Measurements from ENCODE around the gene HOXA5. TPM values are rescaled to one million over a fixed set of nuclear protein-coding genes. Genes with fewer than 3 reads are reported as not detected.

Gene HOXA5
- 10 to 100 TPM; 76.3 to 92.8 (median 81.6) TPM for polyA plus RNA-seq (ENCODE audit: insufficient read length in 4 of 4)

GRCh38 chr7:27143023-27143949 is at the start of gene HOXA5:
Gene HOXA5, minus strand, starts transcription at chr7:27143681. Its CDS starts 74 bp downstream, at chr7:27143607.
- peak in 3 of 4 donors; percentile 87 to 90 (median 87) for DNase-seq (ENCODE audit: low read depth in 4 of 4, low spot score in 3 of 4)

- DNase-seq (ENCODE audit: low read depth in 4 of 4, low spot score in 3 of 4), result no peak
These were observed 49.3 kb upstream of the HOXA5 start for GRCh38 chr7:27192546-27193334.

GRCh38 chr7:27191833-27192545 is 48.5 kb upstream of the HOXA5 start:
- no peak for DNase-seq (ENCODE audit: low read depth in 4 of 4, low spot score in 3 of 4)

GRCh38 chr7:27191161-27191731 is 47.8 kb upstream of the HOXA5 start:
- no peak for DNase-seq (ENCODE audit: low read depth in 4 of 4, low spot score in 3 of 4)

GRCh38 chr7:27189997-27190748 is 46.7 kb upstream of the HOXA5 start:
- DNase-seq (ENCODE audit: low read depth in 4 of 4, low spot score in 3 of 4), result no peak

- DNase-seq (ENCODE audit: low read depth in 4 of 4, low spot score in 3 of 4), result peak in 1 of 4 donors; percentile 80
These were observed 46.0 kb upstream of the HOXA5 start for GRCh38 chr7:27189295-27189996.

- no peak for DNase-seq (ENCODE audit: low read depth in 4 of 4, low spot score in 3 of 4)
These were observed 45.2 kb upstream of the HOXA5 start for GRCh38 chr7:27188386-27189294.

GRCh38 chr7:27187475-27188385 is 44.2 kb upstream of the HOXA5 start:
- no peak for DNase-seq (ENCODE audit: low read depth in 4 of 4, low spot score in 3 of 4)

GRCh38 chr7:27186668-27187474 is 43.4 kb upstream of the HOXA5 start:
- DNase-seq (ENCODE audit: low read depth in 4 of 4, low spot score in 3 of 4), result no peak

- no peak for DNase-seq (ENCODE audit: low read depth in 4 of 4, low spot score in 3 of 4)
These were observed 42.6 kb upstream of the HOXA5 start for GRCh38 chr7:27185854-27186667.

GRCh38 chr7:27185013-27185853 is 41.8 kb upstream of the HOXA5 start, which contains the start of gene HOXA11:
Gene HOXA11, minus strand, starts transcription at chr7:27185232. Its CDS starts 88 bp downstream, at chr7:27185144.
- peak; percentile 87 to 97 (median 90) for DNase-seq (ENCODE audit: low read depth in 4 of 4, low spot score in 3 of 4)

GRCh38 chr7:27184337-27185012 is 41.0 kb upstream of the HOXA5 start:
- no peak for DNase-seq (ENCODE audit: low read depth in 4 of 4, low spot score in 3 of 4)

GRCh38 chr7:27183682-27184336 is 40.3 kb upstream of the HOXA5 start:
- DNase-seq (ENCODE audit: low read depth in 4 of 4, low spot score in 3 of 4), result no peak

Measured in left renal pelvis (tissue), 4 donors.